ENCODE results near the gene NLRC4.
A peak's percentile ranks its signal among the peaks of the same experiment; 100 is the strongest.

Gene NLRC4

DNA sequence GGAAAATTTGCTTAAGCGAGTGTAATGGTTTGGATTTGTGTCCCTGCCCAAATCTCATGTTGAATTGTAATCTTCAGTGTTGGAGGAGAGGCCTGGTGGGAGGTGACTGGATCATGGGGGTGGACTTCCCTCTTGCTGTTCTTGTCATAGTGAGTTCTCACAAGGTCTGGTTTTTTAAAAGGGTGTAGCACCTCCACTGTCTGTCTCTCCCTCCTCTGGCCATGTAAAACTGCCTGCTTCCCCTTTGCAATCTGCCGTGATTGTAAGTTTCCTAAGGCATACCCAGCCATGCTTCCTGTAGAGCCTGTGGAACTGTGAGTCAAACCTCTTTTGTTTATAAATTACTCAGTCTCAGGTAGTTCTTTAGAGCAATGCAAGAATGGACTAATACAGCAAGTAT is 19.6 kb upstream of the NLRC4 start:
- Histone ChIP-seq H4K91ac (ENCODE audit: low read length) (no peak overlapping the region), H3K14ac (ENCODE audit: low read length in 2 of 2) (no peak overlapping the region), H3K9ac (ENCODE audit: low read length) (no peak overlapping the region), H2BK5ac (ENCODE audit: low read depth, low read length, poor library complexity, severe bottlenecking) (no peak overlapping the region), H3K36me3 (ENCODE audit: control insufficient read depth in 1 of 2, insufficient read depth in 2 of 2, low read depth in 1 of 2, low read length in 2 of 2) (peaks cover 12 to 21% of the 10 kb centered on the region in 2 experiments), H2AFZ (ENCODE audit: low read depth, low read length) (no peak overlapping the region), H2BK120ac (ENCODE audit: low read depth, low read length) (no peak overlapping the region), H3K4me2 (ENCODE audit: low read length, poor library complexity, severe bottlenecking) (no peak overlapping the region), H3K4me3 (ENCODE audit: insufficient read depth in 1 of 2, low read depth in 1 of 2, low read length in 2 of 2) (no peak overlapping the region), H3K18ac (ENCODE audit: low read depth in 1 of 2, low read length in 2 of 2) (no peak overlapping the region), H4K8ac (ENCODE audit: low read length) (no peak overlapping the region), H3K4me1 (ENCODE audit: control insufficient read depth, insufficient read depth, low read depth, low read length) (peaks cover 5% of the 10 kb centered on the region), H3K23ac (ENCODE audit: low read length in 2 of 2) (no peak overlapping the region), H2BK15ac (ENCODE audit: low read depth, poor library complexity, severe bottlenecking) (no peak overlapping the region), H3K79me1 (replicated peaks; ENCODE audit: low read length, poor library complexity, severe bottlenecking) (peaks cover 9% of the 10 kb centered on the region), H3K27me3 (ENCODE audit: control insufficient read depth in 1 of 2, insufficient read depth in 1 of 2, low read length in 2 of 2) (no peaks in the 10 kb centered on the region), H3K9me3 (ENCODE audit: control insufficient read depth, low read length) (no peaks in the 10 kb centered on the region), H3K4ac (ENCODE audit: low read depth in 1 of 2, low read length in 2 of 2) (no peak overlapping the region), H2AK5ac (ENCODE audit: low read length, severe bottlenecking) (no peak overlapping the region), H3K27ac (ENCODE audit: low read length, poor library complexity, severe bottlenecking) (no peak overlapping the region), H2BK12ac (ENCODE audit: low read length in 2 of 2) (no peak overlapping the region)
- DNase-seq, result peak; percentile 65
- 78% methylated on average over 2 of the region's 2 CpGs for whole genome bisulfite sequencing

GRCh38 chr2:32278478-32278853 is 13.8 kb upstream of the NLRC4 start:
- H3K9me3 ChIP-seq (ENCODE audit: control insufficient read depth, low read length), result no peaks in the 10 kb centered on the region
- H3K27ac ChIP-seq (ENCODE audit: low read length, poor library complexity, severe bottlenecking), result no peak overlapping the region
- H3K4ac ChIP-seq (ENCODE audit: low read depth in 1 of 2, low read length in 2 of 2), result peak overlapping the region in 1 of 2 experiments; percentile 90
- H3K14ac ChIP-seq (ENCODE audit: low read length in 2 of 2), result no peak overlapping the region
- DNase-seq, result no peak
- no peaks in the 10 kb centered on the region for H3K27me3 ChIP-seq (ENCODE audit: control insufficient read depth in 1 of 2, insufficient read depth in 1 of 2, low read length in 2 of 2)
- H3K4me2 ChIP-seq (ENCODE audit: low read length, poor library complexity, severe bottlenecking), result peak overlapping the region; percentile 70
- no peak overlapping the region for H2AK5ac ChIP-seq (ENCODE audit: low read length, severe bottlenecking)
- H2BK5ac ChIP-seq (ENCODE audit: low read depth, low read length, poor library complexity, severe bottlenecking), result no peak overlapping the region
- no peak overlapping the region for H2BK12ac ChIP-seq (ENCODE audit: low read length in 2 of 2)
- no peak overlapping the region for H4K91ac ChIP-seq (ENCODE audit: low read length)
- H4K8ac ChIP-seq (ENCODE audit: low read length), result no peak overlapping the region
- H3K9ac ChIP-seq (ENCODE audit: low read length), result peak overlapping the region; percentile 99
- H3K23ac ChIP-seq (ENCODE audit: low read length in 2 of 2), result peak overlapping the region in 1 of 2 experiments; percentile 99
- peak overlapping the region; percentile 100 for H3K4me3 ChIP-seq (ENCODE audit: insufficient read depth in 1 of 2, low read depth in 1 of 2, low read length in 2 of 2)
- no peak overlapping the region for H3K18ac ChIP-seq (ENCODE audit: low read depth in 1 of 2, low read length in 2 of 2)
- H3K4me1 ChIP-seq (ENCODE audit: control insufficient read depth, insufficient read depth, low read depth, low read length), result no peaks in the 10 kb centered on the region
- peaks cover 12 to 21% of the 10 kb centered on the region in 2 experiments for H3K36me3 ChIP-seq (ENCODE audit: control insufficient read depth in 1 of 2, insufficient read depth in 2 of 2, low read depth in 1 of 2, low read length in 2 of 2)
- H3K79me1 ChIP-seq (replicated peaks; ENCODE audit: low read length, poor library complexity, severe bottlenecking), result peaks cover 1% of the 10 kb centered on the region
- 67% methylated on average over 6 of the region's 6 CpGs for WGBS
- H2BK120ac ChIP-seq (ENCODE audit: low read depth, low read length), result no peak overlapping the region
- no peak overlapping the region for H2BK15ac ChIP-seq (ENCODE audit: low read depth, poor library complexity, severe bottlenecking)
- peak overlapping the region; percentile 48 for H2AFZ ChIP-seq (ENCODE audit: low read depth, low read length)

- peaks cover 1% of the 10 kb centered on the region for H3K79me1 ChIP-seq (replicated peaks; ENCODE audit: low read length, poor library complexity, severe bottlenecking)
- H3K23ac ChIP-seq (ENCODE audit: low read length in 2 of 2), result peak within 1 kb of the TSS in 1 of 2 experiments; percentile 99
- under 1% methylated on average over 45 of the region's 59 CpGs for WGBS
- H2BK12ac ChIP-seq (ENCODE audit: low read length in 2 of 2), result no peak within 1 kb of the TSS
- no peak within 1 kb of the TSS for H2BK120ac ChIP-seq (ENCODE audit: low read depth, low read length)
- H3K4ac ChIP-seq (ENCODE audit: low read depth in 1 of 2, low read length in 2 of 2), result peak within 1 kb of the TSS; percentile 80 to 90
- peak within 1 kb of the TSS; percentile 100 for H3K4me3 ChIP-seq (ENCODE audit: insufficient read depth in 1 of 2, low read depth in 1 of 2, low read length in 2 of 2)
- DNase-seq, result peak; percentile 96
- H2BK5ac ChIP-seq (ENCODE audit: low read depth, low read length, poor library complexity, severe bottlenecking), result no peak within 1 kb of the TSS
- peak within 1 kb of the TSS; percentile 38 for H3K27ac ChIP-seq (ENCODE audit: low read length, poor library complexity, severe bottlenecking)
- H3K18ac ChIP-seq (ENCODE audit: low read depth in 1 of 2, low read length in 2 of 2), result peak within 1 kb of the TSS; percentile 40 to 95
- H3K14ac ChIP-seq (ENCODE audit: low read length in 2 of 2), result peak within 1 kb of the TSS in 1 of 2 experiments; percentile 82
- H2AK5ac ChIP-seq (ENCODE audit: low read length, severe bottlenecking), result peak within 1 kb of the TSS; percentile 75
- peaks cover 12 to 15% of the 10 kb centered on the region in 2 experiments for H3K36me3 ChIP-seq (ENCODE audit: control insufficient read depth in 1 of 2, insufficient read depth in 2 of 2, low read depth in 1 of 2, low read length in 2 of 2)
- no peaks in the 10 kb centered on the region for H3K27me3 ChIP-seq (ENCODE audit: control insufficient read depth in 1 of 2, insufficient read depth in 1 of 2, low read length in 2 of 2)
- H2BK15ac ChIP-seq (ENCODE audit: low read depth, poor library complexity, severe bottlenecking), result no peak within 1 kb of the TSS
- peak within 1 kb of the TSS; percentile 99 for H4K8ac ChIP-seq (ENCODE audit: low read length)
- no peaks in the 10 kb centered on the region for H3K9me3 ChIP-seq (ENCODE audit: control insufficient read depth, low read length)
- no peaks in the 10 kb centered on the region for H3K4me1 ChIP-seq (ENCODE audit: control insufficient read depth, insufficient read depth, low read depth, low read length)
- H4K91ac ChIP-seq (ENCODE audit: low read length), result peak within 1 kb of the TSS; percentile 65
- peak within 1 kb of the TSS; percentile 70 for H3K4me2 ChIP-seq (ENCODE audit: low read length, poor library complexity, severe bottlenecking)
- peak within 1 kb of the TSS; percentile 48 for H2AFZ ChIP-seq (ENCODE audit: low read depth, low read length)
- peak within 1 kb of the TSS; percentile 99 for H3K9ac ChIP-seq (ENCODE audit: low read length)
Observed at GRCh38 chr2:32277674-32278477, 13.2 kb upstream of the NLRC4 start, which contains the start of gene YIPF4. Gene YIPF4 (plus strand): TSS chr2:32277904. CDS start chr2:32278156, 252 bp downstream.

DNA sequence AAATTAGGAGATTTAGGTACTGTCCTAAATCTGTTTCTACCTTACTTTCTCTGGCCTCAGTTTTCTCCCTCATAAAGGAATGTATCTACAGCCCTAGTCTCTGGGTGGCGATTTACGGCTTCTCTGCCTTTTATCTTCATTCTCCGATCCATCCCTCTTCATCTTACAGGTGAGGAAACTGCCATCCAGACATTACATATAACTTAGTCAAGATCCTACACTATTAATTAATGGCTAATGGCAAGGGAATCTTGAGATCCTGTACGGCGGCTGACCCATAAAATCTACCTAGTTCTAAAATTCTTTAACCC is 12.6 kb upstream of the NLRC4 start:
- peaks cover 1% of the 10 kb centered on the region for H3K79me1 ChIP-seq (replicated peaks; ENCODE audit: low read length, poor library complexity, severe bottlenecking)
- no peak overlapping the region for H3K4ac ChIP-seq (ENCODE audit: low read depth in 1 of 2, low read length in 2 of 2)
- H3K27ac ChIP-seq (ENCODE audit: low read length, poor library complexity, severe bottlenecking), result peak overlapping the region; percentile 38
- DNase-seq, result no peak
- 78% methylated on average over 5 of the region's 5 CpGs for WGBS
- no peaks in the 10 kb centered on the region for H3K27me3 ChIP-seq (ENCODE audit: control insufficient read depth in 1 of 2, insufficient read depth in 1 of 2, low read length in 2 of 2)
- H3K9ac ChIP-seq (ENCODE audit: low read length), result peak overlapping the region; percentile 99
- H2AK5ac ChIP-seq (ENCODE audit: low read length, severe bottlenecking), result peak overlapping the region; percentile 75
- H2BK120ac ChIP-seq (ENCODE audit: low read depth, low read length), result no peak overlapping the region
- peak overlapping the region; percentile 99 for H4K8ac ChIP-seq (ENCODE audit: low read length)
- H3K4me1 ChIP-seq (ENCODE audit: control insufficient read depth, insufficient read depth, low read depth, low read length), result no peaks in the 10 kb centered on the region
- H2BK12ac ChIP-seq (ENCODE audit: low read length in 2 of 2), result no peak overlapping the region
- peaks cover 7 to 11% of the 10 kb centered on the region in 2 experiments for H3K36me3 ChIP-seq (ENCODE audit: control insufficient read depth in 1 of 2, insufficient read depth in 2 of 2, low read depth in 1 of 2, low read length in 2 of 2)
- H4K91ac ChIP-seq (ENCODE audit: low read length), result no peak overlapping the region
- peak overlapping the region; percentile 70 for H3K4me2 ChIP-seq (ENCODE audit: low read length, poor library complexity, severe bottlenecking)
- no peaks in the 10 kb centered on the region for H3K9me3 ChIP-seq (ENCODE audit: control insufficient read depth, low read length)
- no peak overlapping the region for H2BK15ac ChIP-seq (ENCODE audit: low read depth, poor library complexity, severe bottlenecking)
- no peak overlapping the region for H2BK5ac ChIP-seq (ENCODE audit: low read depth, low read length, poor library complexity, severe bottlenecking)
- no peak overlapping the region for H2AFZ ChIP-seq (ENCODE audit: low read depth, low read length)
- no peak overlapping the region for H3K18ac ChIP-seq (ENCODE audit: low read depth in 1 of 2, low read length in 2 of 2)
- H3K23ac ChIP-seq (ENCODE audit: low read length in 2 of 2), result no peak overlapping the region
- H3K4me3 ChIP-seq (ENCODE audit: insufficient read depth in 1 of 2, low read depth in 1 of 2, low read length in 2 of 2), result peak overlapping the region in 1 of 2 experiments; percentile 100
- no peak overlapping the region for H3K14ac ChIP-seq (ENCODE audit: low read length in 2 of 2)
